NT2/D1 (cell line): ENCODE measurements around the gene PYHIN1.

Experiments used
- YY1 ChIP-seq: IDR thresholded peaks from 2 replicates; pipeline ENCODE4 v1.6.1; 2011; ENCODE audit not compliant: insufficient read length, insufficient read depth
- ZNF274 ChIP-seq: IDR thresholded peaks from 2 replicates; pipeline ENCODE4 v1.6.1; 2011; ENCODE audit warnings: mild to moderate bottlenecking, low read depth, low read length

DNA sequence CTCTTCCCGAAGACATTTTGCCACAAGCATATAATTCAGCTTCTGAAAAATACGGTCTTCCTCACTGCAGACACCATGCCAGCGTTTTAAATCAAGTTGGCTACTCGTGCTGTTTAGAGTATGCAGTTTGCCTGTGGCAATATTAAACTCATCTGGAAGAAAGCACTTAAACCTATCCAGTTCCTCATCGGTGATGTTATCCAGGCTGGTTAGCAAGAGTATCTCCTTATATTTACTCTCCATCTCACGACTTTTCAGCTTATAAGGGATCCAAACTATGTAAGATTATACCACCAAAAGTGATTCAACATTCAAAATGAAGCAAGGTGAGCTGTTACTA, 68.7 kb downstream of the PYHIN1 start:
- TF ChIP-seq ZNF274 (no peak), YY1 (no peak)
